Activated T-helper 1 cell treated with anti-CD3 and anti-CD28 coated beads, Interleukin-2, amount 50 U/mL, for 16 hours (primary cell): ENCODE data around the gene ZNF614.
"Not testable (repeated sequence)": the region's sequence is repeated elsewhere in the genome, so short reads cannot be mapped to it uniquely, and the experiment has no call there.

Source experiments
- DNase-seq, 2 donors: peaks; one replicate each; pipeline ENCODE4 v3.0.0-alpha.2; 2020; ENCODE audit warnings: low read depth in 1 of 2, low spot score in 1 of 2

ZNF614 gene

DNA sequence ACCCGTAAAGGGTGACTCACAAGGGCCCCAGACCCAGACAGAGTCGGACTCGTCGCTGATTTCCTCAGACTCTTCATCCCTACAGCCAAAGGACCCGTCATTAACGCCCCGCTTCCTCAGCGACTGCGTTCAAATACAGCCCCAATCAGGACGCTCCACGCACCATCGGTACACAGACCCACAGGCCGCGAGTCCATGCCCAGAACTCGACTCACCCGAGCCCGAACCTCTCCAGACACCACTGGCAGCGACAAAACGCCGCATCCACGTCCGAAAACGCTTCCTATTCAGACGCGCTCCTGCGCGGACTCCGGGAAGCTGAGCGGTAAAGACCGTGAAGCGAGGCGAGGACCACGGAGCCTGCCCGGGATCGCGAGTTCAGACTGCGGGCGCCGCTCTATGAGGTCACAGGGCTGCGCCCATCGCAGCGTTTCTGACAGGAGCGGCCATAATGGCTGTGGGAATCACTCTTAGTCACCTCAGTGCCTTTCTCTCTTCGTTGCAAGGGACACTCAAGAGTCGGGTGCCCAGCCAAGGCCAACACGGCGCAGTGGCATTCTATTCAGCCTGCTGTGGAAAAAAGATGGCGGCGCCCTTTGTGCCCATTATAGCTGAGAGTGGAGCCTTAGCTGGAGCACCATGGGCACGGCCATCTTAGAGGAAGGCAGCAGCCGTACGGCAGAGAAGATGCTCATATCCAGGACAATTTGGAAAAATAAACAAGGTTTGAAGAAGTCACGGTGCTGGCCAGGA, at the start of gene ZNF614:
Gene ZNF614 (minus strand): TSS at position 353 of the 753 bp plus-strand sequence. CDS start 2,634 bp downstream, outside the sequence.
- peak; percentile 66 to 69 for DNase-seq

DNA sequence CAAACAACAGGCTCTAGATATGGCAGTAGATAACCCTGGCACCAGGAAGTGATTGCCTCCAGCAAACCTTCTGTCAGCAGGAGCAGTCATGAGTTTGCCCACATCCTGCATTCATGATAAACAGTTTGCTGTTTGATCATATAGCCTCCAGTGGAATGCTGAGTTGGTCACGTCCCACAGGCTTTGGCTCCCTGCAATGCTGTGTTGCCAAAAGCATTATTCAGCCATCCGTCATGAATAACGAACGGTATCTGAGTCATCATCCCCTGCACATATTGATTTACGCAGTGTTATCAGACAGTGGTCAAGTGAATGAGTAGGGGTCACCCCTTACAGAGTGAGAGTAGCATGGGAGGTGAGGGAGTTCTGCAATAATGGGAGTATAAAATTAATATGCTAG, 42.3 kb upstream of the ZNF614 start:
- no peak for DNase-seq

DNA sequence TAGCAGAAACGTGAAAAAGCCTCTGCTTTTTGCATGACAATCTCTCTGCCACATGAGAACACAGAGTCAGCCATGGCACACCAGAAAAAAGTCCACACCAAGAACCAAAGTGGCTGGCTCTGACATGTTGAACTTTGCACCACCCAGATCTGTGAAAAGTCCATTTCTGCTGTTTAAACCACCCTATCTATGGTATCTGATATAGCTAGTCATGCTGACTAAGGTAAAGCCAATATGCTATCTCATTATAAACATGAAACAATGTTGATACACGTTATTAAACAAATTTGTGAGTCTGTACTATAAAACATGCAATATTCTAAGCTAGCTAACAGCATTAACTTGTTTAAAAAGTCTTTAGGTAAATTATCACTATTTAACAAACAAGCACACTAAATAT, 41.5 kb upstream of the ZNF614 start:
- no peak for DNase-seq

DNA sequence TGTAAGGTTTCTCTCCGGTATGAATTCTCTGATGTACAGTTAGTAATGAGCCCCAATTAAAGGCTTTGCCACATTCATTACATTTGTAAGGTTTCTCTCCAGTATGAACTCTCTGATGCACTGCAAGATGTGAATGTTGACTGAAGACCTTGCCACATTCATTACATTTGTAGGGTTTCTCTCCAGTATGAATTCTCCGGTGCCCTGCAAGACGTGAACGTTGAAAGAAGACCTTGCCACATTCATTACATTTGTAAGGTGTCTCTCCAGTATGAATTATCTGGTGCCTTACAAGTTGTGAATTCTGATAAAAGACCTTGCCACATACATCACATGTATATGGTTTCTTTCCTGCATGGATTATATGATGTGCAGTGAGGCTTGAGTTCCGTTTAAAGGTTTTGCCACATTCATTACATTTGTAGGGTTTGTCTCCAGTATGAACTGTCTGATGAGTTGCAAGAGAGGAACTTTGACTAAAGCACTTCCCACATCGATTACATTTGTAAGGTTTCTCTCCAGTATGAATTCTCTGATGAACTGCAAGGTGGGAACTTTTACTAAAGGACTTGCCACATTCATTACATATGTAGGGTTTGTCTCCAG, 38.2 kb upstream of the ZNF614 start:
- no peak for DNase-seq

DNA sequence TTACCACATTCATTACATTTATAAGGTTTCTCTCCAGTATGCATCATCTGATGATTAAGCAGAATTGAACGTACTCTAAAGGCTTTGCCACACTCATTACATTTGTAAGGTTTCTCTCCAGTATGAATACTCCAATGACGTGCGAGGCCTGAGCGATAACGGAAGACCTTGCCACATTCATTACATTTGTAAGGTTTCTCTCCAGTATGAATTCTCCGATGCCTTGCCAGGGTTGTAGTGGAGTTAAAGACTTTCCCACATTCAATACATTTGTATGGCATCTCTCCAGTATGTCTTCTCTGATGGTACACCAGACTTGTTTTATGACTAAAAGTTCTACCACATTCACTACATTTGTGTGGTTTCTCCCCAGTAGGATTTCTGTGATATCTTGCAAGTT, 37.2 kb upstream of the ZNF614 start:
- no peak for DNase-seq

DNA sequence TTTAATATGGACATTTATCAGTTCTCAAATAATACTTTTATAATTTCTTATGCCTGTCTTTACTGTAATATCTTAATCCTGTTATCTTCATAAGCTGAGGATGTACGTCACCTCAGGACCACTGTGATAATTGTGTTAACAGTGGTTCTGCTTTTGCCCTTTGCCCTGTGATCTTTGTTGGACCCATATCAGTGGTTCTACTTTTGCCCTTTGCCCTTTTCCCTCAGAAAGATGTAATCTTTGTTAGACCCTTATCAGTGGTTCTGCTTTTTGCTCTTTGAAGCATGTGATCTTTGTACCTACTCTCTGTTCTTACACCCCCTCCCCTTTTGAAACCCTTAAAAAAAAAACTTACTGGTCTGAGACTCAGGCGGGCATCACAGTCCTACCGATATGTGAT, 28.3 kb upstream of the ZNF614 start:
- not testable (repeated sequence) for DNase-seq

DNA sequence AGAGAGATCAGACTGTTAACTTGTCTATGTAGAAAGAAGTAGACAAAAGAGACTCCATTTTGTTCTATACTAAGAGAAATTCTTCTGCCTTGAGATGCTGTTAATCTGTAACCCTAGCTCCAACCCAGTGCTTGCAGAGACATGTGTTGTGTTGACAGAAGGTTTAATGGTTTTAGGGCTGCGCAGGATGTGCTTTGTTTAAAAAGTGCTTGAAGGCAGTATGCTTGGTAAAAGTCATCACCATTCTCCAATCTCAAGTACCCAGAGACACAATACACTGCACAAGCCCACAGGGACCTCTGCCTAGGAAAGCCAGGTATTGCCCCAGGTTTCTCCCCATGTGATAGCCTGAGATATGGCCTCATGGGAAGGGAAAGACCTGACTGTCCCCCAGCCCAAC, 23.6 kb upstream of the ZNF614 start:
- not testable (repeated sequence) for DNase-seq

DNA sequence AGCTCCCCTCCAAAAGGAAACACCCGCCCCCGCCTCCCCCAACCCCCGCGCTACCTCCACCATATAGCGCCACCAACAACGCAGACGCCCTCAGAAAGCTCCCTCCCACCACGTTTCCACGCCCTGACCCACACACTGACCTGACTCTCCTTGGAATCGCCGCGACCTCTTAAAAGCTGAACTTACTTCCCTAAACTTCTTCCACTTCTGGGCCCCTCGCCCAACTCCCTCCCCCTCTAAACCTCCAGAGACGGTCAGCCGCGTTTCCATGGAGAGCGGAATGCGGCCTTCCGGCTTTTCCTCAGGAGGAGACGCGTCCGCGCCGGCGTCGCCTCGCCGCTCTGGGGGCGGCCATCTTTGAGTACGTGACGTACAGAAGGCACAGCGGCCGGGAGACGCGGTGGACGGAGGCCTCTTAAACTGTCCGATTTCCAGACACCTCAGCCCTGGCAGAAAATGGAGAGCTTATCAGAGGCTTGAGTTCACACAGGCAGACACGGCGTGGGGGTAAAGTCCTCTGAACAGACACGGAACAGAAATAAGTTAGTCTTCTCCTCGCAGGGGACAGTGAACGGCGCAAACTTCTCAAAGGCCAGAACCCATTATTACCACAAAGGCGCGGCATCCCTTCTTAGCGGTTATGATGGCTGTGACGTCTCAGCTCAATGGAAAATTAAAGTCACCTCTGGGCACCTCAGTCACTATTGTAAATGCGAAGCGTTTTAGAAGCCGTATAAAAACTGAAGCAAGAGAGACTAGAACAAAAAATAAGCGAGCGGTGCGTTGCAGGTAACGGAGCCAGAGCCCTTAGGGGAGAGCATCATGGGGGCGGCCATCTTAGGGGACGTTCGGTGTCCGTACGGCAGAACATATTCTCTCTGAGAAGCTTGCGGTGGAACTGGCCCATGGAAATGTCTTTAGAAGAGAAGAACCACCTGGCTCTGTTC, 20.6 kb upstream of the ZNF614 start, which contains the start of gene ZNF432:
Gene ZNF432 (minus strand): TSS at position 284 of the 947 bp plus-strand sequence. CDS start 1,970 bp downstream, outside the sequence.
- DNase-seq, result peak; percentile 64 to 69

DNA sequence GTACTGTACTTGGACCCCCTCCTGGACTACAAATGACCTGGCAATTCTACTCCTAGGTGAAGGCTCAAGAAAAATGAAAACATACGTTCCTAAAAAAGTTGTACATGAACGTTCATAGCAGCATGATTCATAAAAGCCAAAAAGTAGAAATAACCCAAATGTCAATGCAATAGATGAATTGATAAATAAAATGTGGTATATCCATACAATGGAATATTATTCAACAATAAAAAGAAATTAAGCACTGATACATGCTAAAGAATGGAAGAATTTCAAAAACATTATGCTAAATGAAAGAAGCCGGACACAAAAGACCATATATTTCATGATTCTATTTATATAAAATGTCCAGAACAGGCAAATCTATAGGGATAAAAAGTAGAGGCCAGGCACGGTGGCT, 11.0 kb upstream of the ZNF614 start:
- DNase-seq, result no peak

DNA sequence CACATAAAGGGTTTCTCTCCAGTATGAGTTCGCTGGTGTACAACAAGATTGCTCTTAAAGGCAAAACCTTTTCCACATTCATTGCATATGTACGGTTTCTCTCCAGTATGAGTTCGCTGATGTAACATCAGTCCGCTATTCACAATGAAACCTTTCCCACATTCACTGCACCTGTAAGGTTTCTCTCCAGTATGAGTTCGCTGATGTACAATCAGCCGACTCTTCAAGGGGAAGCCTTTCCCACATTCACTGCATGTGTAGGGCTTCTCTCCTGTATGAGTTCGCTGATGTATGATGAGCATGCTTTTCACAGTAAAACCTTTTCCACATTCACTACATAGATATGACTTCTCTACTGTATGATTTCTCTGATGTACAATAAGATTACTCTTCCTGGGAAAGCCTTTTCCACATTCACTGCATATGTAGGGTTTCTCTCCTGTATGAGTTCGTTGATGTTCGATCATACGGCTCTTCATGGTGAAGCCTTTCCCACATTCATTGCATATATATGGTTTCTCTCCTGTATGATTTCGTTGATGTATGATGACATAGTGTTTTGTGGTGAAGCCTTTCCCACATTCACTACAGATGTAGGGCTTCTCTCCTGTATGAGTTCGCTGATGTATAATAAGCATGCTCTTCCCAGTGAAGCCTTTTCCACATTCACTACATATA, 6.0 kb upstream of the ZNF614 start:
- DNase-seq, result no peak

DNA sequence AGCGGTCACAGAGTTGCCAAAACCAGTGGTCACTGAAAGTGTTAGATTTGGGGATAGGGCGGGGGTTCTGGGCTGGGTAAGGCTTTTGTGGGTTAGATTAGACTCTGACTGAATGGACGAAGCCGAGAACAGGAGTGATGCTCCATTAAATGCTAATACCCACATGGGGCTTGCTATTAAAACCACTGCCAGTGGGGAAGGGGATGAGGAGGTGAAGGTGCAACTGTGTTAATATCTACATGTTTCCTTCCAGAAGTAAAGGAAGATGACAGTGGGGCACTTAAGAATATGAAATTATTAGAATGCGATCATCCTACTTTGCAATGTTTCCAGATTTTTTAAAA, 573 bp upstream of the ZNF614 start:
- DNase-seq, result no peak

DNA sequence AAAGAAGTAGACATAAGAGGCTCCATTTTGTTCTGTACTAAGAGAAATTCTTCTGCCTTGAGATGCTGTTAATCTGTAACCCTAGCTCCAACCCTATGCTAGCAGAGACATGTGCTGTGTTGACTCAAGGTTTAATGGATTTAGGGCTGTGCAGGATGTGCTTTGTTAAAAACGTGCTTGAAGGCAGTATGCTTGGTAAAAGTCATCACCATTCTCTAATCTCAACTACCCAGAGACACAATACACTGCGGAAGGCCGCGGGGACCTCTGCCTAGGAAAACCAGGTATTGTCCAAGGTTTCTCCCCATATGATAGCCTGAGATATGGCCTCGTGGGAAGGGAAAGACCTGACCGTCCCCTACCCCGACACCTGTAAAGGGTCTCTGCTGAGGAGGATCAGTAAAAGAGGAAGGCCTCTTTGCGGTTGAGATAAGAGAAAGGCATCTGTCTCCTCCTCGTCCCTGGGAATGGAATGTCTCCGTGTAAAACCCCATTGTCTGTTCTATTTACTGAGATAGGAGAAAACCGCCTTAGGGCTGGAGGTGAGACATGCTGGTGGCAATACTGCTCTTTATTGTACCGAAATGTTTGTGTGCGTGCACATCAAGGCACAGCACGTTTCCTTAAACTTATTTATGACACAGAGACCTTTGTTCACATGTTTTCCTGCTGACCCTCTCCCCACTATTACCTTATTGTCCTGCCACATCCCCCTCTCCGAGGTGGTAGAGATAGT, 1.8 kb downstream of the ZNF614 start:
- DNase-seq, result not testable (repeated sequence)

DNA sequence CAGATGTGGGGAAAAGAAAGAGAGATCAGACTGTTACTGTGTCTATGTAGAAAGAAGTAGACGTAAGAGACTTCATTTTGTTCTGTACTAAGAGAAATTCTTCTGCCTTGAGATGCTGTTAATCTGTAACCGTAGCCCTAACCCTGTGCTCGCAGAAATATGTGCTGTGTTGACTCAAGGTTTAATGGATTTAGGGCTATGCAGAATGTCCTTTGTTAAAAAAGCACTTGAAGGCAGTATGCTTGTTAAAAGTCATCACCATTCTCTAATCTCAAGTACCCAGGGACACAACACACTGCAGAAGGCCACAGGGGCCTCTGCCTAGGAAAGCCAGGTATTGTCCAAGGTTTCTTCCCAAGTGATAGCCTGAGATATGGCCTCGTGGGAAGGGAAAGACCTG, 3.7 kb downstream of the ZNF614 start:
- DNase-seq, result not testable (repeated sequence)

DNA sequence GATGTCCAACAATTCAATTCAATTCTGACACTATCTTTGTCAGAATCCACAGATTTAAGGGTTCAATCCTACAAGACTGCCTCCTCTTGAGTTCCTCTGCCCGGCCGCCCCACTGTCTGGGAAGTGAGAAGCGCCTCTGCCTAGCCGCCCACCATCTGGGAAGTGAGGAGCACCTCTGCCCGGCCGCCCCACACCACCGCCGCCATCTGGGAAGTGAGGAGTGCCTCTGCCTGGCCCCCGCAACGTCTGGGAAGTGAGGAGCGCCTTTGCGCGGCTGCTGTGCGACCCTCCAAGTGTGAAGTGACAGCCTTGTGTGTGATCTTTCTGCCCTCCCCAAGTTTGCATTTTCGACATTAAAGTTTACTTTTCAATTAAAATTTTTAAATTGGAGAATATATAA, 6.0 kb downstream of the ZNF614 start:
- DNase-seq, result no peak

DNA sequence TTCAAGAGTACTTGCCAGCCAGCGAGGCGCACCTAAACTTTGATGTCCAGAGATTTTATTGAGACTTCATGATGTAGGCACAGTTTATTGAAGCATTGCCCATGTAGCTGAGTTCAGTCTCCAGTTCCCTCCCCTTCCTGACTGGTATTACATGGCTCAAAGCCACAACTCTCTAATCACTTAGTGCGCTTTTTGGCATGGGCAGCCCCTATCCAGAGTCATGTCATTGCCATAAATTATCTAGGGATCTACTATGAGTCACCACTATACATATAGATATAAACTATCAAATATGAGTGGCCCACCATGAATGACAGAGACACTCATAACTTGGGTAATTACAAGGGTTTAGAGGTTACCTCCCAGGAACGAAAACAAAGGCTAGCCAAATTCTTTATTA, 7.7 kb downstream of the ZNF614 start:
- no peak for DNase-seq

DNA sequence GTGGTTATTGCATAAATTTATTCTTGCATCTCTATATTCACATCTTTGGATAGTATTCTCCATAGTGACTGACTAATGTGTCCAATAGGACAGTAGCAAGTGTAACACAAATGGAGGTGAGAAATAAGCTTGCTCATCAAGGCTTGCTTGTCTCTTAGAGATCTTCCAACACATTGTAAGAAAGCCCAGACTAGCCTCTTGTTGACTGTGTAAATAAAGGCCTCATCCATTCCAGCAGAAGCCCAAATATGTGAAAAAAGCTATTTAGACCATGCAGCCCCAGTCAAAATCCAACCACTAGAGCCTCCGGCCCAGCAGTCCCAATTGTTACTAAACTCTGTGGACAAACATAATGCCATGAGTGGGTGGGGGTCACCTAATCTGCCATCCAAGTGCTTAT, 17.5 kb downstream of the ZNF614 start:
- DNase-seq, result no peak

DNA sequence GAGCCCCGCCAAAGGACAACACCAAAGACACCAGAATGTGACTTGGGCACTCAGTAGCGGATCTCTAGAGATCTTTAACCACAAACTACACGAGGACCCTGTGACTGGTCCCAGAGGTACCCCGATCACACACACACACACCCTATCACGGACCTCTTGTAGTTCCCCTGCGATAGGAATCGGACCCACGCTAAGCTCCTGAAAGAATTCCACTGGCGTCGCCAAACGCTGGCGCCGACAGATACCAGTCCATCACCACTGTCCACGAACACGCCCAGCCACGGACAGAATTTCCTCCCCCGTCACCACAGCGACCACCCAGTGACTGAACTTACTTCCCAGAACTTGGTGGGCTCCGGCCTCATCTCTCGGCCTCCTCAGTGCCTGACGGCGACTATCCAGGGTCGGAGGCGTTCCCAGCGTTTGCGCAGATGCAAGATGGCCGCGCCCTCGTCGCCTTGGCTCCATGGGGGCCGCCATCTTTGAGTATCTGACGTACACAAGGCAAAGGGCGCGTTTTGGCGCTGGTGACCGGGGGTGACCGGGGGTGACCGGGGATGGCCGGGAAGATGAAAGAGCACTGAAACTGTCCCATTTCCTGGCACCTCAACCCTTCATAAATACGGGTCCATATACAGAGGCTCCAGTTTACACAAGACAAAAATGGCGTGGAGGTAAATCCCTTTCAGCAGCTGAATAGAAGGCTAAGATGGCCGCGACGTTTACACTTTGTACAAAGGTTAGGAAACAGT, 20.2 kb downstream of the ZNF614 start, which contains the start of gene ZNF615:
Gene ZNF615 (minus strand): TSS at position 406 of the 752 bp plus-strand sequence. CDS start 4,500 bp downstream, outside the sequence.
- peak; percentile 71 to 77 for DNase-seq

DNA sequence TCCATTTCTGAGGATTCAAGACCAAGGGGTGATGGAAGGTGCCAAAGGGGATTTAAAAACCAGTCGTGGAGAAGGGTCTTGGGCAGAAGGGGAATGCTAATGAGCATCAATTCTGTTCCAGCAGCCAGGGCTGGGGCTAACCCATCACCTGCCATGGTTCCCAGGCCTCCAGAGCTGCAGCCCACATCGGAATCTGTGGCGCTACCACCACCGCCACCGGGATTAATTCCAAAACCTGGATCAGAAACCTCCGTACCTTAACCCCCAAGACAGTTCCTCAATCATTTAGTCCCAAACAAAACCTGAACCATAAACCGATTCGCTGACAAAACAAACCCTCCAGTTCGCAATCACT, 20.8 kb downstream of the ZNF614 start:
- DNase-seq, result no peak

DNA sequence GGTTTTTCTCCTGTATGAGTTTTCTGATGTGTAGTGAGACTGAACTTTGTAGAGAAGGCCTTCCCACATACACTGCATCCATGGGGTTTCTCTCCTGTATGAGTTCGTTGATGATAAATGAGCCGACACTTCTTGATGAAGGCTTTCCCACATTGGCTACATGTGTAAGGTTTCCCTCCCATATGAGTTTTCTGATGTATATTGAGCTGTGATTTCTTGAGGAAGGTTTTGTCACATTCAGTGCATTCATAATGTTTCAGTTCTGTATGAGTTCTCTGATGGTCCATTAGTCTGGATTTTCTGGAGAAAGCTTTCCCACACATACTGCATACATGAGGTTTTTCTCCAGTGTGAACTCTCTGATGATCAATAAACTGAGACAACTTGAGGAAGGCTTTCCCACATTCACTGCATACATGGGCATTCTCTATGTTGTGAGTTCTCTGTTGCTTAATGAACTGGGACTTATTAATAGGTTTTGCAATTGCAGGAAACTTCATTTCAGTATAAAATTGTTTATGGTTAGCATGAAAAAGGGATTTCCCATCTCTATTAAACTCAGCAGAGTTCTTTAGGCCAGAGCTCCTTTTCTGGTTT, 34.0 kb downstream of the ZNF614 start:
- no peak for DNase-seq
